ENCODE measurements around the gene UGT1A5. TPM values are rescaled to one million over a fixed set of nuclear protein-coding genes. Genes with fewer than 3 reads are reported as not detected.

UGT1A5 gene
- total RNA-seq, 1 experiment from 2014 or later = not detected

- ATAC-seq (no peak), DNase-seq (ENCODE audit: low read depth, low spot score) (no peak)
- no peaks in the 10 kb centered on the region for H3K36me3 ChIP-seq (ENCODE audit: control insufficient read depth in 1 of 2, insufficient read depth in 2 of 2, low read length in 2 of 2)
- TF ChIP-seq YY1 (IDR thresholded peaks at IDR 0.05; ENCODE audit: extremely low read depth, insufficient replicate concordance, low read depth, low read length) (no peak), EZH2 (IDR thresholded peaks at IDR 0.05) (no peak), ELF1 (IDR thresholded peaks at IDR 0.05; ENCODE audit: borderline replicate concordance, low read depth) (no peak)
- no TSS peak for BruUV-seq (replicated peaks)
- H3K4me2 ChIP-seq (ENCODE audit: low read length) = no peak overlapping the region
- H3K27me3 ChIP-seq (ENCODE audit: insufficient read depth, low read length) = no peaks in the 10 kb centered on the region
- H3K27ac ChIP-seq (ENCODE audit: low read depth, low read length) = no peak overlapping the region
- no peak overlapping the region for H3K9ac ChIP-seq (ENCODE audit: low read length)
- H3K9me3 ChIP-seq (ENCODE audit: control insufficient read depth in 1 of 2, insufficient read depth in 1 of 2, low read depth in 1 of 2, low read length in 2 of 2) = no peaks in the 10 kb centered on the region
- H3K4me1 ChIP-seq (ENCODE audit: control insufficient read depth in 1 of 2, insufficient read depth in 2 of 2, low read length in 2 of 2) = peaks cover 3 to 10% of the 10 kb centered on the region in 2 experiments; a peak in 2 of 4 replicates
- POLR2A ChIA-PET = no interaction called here
- H3K9me2 ChIP-seq (ENCODE audit: insufficient read depth) = no peaks in the 10 kb centered on the region
- no peaks in the 10 kb centered on the region for H4K20me1 ChIP-seq (ENCODE audit: insufficient read depth)
- RAD21 ChIA-PET (ENCODE audit: low non-redundant PET in 1 of 2, low total read pairs in 2 of 2, uncharacterized antibody in 2 of 2, unreplicated experiment in 2 of 2) = no interaction called here
- no peak overlapping the region for H2AFZ ChIP-seq (ENCODE audit: low read depth, low read length, poor library complexity, severe bottlenecking)
- H3K4me3 ChIP-seq (replicated peaks in 1 of 2; ENCODE audit: low read depth in 1 of 2, low read length in 2 of 2) = no peak overlapping the region
- CTCF ChIA-PET = no interaction called here
- intact Hi-C loops (cut with micrococcal nuclease) = no loop called here
- H3K79me2 ChIP-seq (ENCODE audit: insufficient read depth, low read length) = no peaks in the 10 kb centered on the region
Measured at GRCh38 chr2:233768076-233768475, 55.4 kb downstream of the UGT1A5 start.

- no TSS peak for BruUV-seq (replicated peaks)
- intact Hi-C loops (cut with micrococcal nuclease) = no loop called here
- Histone ChIP-seq H2AFZ (ENCODE audit: low read depth, low read length, poor library complexity, severe bottlenecking) (no peak overlapping the region), H3K27ac (ENCODE audit: low read depth, low read length) (no peak overlapping the region), H3K9ac (ENCODE audit: low read length) (no peak overlapping the region), H3K9me2 (ENCODE audit: insufficient read depth) (no peaks in the 10 kb centered on the region), H3K79me2 (ENCODE audit: insufficient read depth, low read length) (no peaks in the 10 kb centered on the region), H3K9me3 (ENCODE audit: control insufficient read depth in 1 of 2, insufficient read depth in 1 of 2, low read depth in 1 of 2, low read length in 2 of 2) (no peaks in the 10 kb centered on the region), H3K27me3 (ENCODE audit: insufficient read depth, low read length) (no peaks in the 10 kb centered on the region), H3K4me3 (replicated peaks in 1 of 2; ENCODE audit: low read depth in 1 of 2, low read length in 2 of 2) (no peak overlapping the region), H3K4me2 (ENCODE audit: low read length) (no peak overlapping the region), H3K4me1 (ENCODE audit: control insufficient read depth in 1 of 2, insufficient read depth in 2 of 2, low read length in 2 of 2) (peaks cover 3 to 7% of the 10 kb centered on the region in 2 experiments; a peak in 2 of 4 replicates), H4K20me1 (ENCODE audit: insufficient read depth) (no peaks in the 10 kb centered on the region), H3K36me3 (ENCODE audit: control insufficient read depth in 1 of 2, insufficient read depth in 2 of 2, low read length in 2 of 2) (no peaks in the 10 kb centered on the region)
- DNase-seq (ENCODE audit: low read depth, low spot score) (no peak), ATAC-seq (no peak)
- TF ChIP-seq SRF (IDR thresholded peaks at IDR 0.05; ENCODE audit: low read depth) = no peak
- TF ChIP-seq ZFX (IDR thresholded peaks at IDR 0.05) = no peak
- TF ChIP-seq CEBPB (IDR thresholded peaks at IDR 0.05; ENCODE audit: low read depth) = no peak
- no peak for TF ChIP-seq ELF1 (IDR thresholded peaks at IDR 0.05; ENCODE audit: borderline replicate concordance, low read depth)
- no peak for TF ChIP-seq TCF7L2 (IDR thresholded peaks at IDR 0.05; ENCODE audit: borderline replicate concordance, extremely low read depth, insufficient read depth, insufficient read length)
- TF ChIP-seq CBX3 (IDR thresholded peaks at IDR 0.05; ENCODE audit: low read depth) = no peak
- no peak for TF ChIP-seq EGR1 (IDR thresholded peaks at IDR 0.05; ENCODE audit: low read depth)
- no peak for TF ChIP-seq MAX (IDR thresholded peaks at IDR 0.05)
- TF ChIP-seq JUND (IDR thresholded peaks at IDR 0.05) = no peak
- no peak for TF ChIP-seq POLR2AphosphoS5 (IDR thresholded peaks at IDR 0.05; ENCODE audit: low read depth, low read length)
- TF ChIP-seq CTCF (IDR thresholded peaks at IDR 0.05 in 2 of 3, conservative IDR thresholded peaks at IDR 0.05 in 1 of 3; ENCODE audit: borderline replicate concordance in 1 of 3, insufficient read depth in 1 of 3, low read depth in 2 of 3, low read length in 2 of 3) = no peak
- no peak for TF ChIP-seq ATF3 (IDR thresholded peaks at IDR 0.05)
- no peak for TF ChIP-seq SP1 (IDR thresholded peaks at IDR 0.05; ENCODE audit: low read depth)
- CTCF ChIA-PET = no interaction called here
- POLR2A ChIA-PET = no interaction called here
- RAD21 ChIA-PET (ENCODE audit: low non-redundant PET in 1 of 2, low total read pairs in 2 of 2, uncharacterized antibody in 2 of 2, unreplicated experiment in 2 of 2) = no interaction called here
Measured at GRCh38 chr2:233769260-233769659, 56.6 kb downstream of the UGT1A5 start.

Measured in HCT116 (cell line).